Upper lobe of left lung (tissue), 6 donors: ENCODE data around the gene METTL9. TPM values are rescaled to one million over a fixed set of nuclear protein-coding genes. Genes with fewer than 3 reads are reported as not detected.
"Not testable (repeated sequence)": the region's sequence is repeated elsewhere in the genome, so short reads cannot be mapped to it uniquely, and the experiment has no call there.

Source experiments
- ATAC-seq, 2 donors: fragments of 200-7000 bp; cut with Tn5 transposase; one replicate each; pipeline ENCODE4 v1.9.1; 2022; ENCODE audit warnings: mild to moderate bottlenecking in 2 of 2, moderate library complexity in 2 of 2; ENCODE audit not compliant: low FRiP score in 2 of 2
- DNase-seq, 2 donors: peaks; one replicate each; pipeline ENCODE4 v3.0.0-alpha.2; 2019 to 2020
- H3K27ac ChIP-seq, 4 donors: fragments of 200-600 bp; sonication (generic); one replicate each; pipeline ENCODE4 v1.5.1; 2016 to 2019
- H3K27me3 ChIP-seq, 4 donors: fragments of 200-600 bp; sonication (generic); one replicate each; pipeline ENCODE4 v1.5.1; 2017 to 2019
- H3K36me3 ChIP-seq, 4 donors: fragments of 200-600 bp; sonication (generic); one replicate each; pipeline ENCODE4 v1.5.1; 2016 to 2019
- H3K4me1 ChIP-seq, 4 donors: fragments of 200-600 bp; sonication (generic); one replicate each; pipeline ENCODE4 v1.5.1; 2018 to 2019
- H3K4me3 ChIP-seq, 4 donors: fragments of 200-600 bp; sonication (generic); one replicate each; pipeline ENCODE4 v1.5.1; 2017 to 2019; ENCODE audit warnings: mild to moderate bottlenecking in 2 of 4, moderate library complexity in 1 of 4
- H3K9me3 ChIP-seq, 4 donors: fragments of 200-600 bp; sonication (generic); one replicate each; pipeline ENCODE4 v1.5.1; 2018 to 2019
- CTCF ChIP-seq, 6 experiments: fragments of 450-650 bp in 4 of 6; fragments of 200-600 bp in 2 of 6; sonication (generic) in 2 of 6; IDR thresholded peaks; one replicate each; pipeline ENCODE4 v1.5.1; 2016 to 2019; ENCODE audit warnings: antibody characterized with exemption in 6 of 6
- EP300 ChIP-seq, 4 donors: sonication (generic); formaldehyde crosslinking; IDR thresholded peaks; one replicate each; pipeline ENCODE4 v1.5.1; 2017; ENCODE audit warnings: antibody characterized with exemption in 4 of 4, control low read depth in 2 of 4
- POLR2A ChIP-seq, 4 donors: fragments of 450-650 bp; IDR thresholded peaks; one replicate each; pipeline ENCODE4 v1.5.1; 2016 to 2017; ENCODE audit warnings: antibody characterized with exemption in 4 of 4, mild to moderate bottlenecking in 2 of 4
- POLR2AphosphoS5 ChIP-seq, 2 donors: sonication (generic); formaldehyde crosslinking; IDR thresholded peaks; one replicate each; pipeline ENCODE4 v1.5.1; 2017; ENCODE audit warnings: antibody characterized with exemption in 2 of 2
- WGBS, 2 donors: methylation state at CpG; one replicate each; pipeline ENCODE4 v1.1.5; 2017 to 2018; 5-methylcytosine and 5-hydroxymethylcytosine counted together
- total RNA-seq, 6 donors: library from RNA; depleted of rRNA in 4 of 6; stranded (reverse); fragments of >200 nt in 4 of 6; gene quantifications; one replicate each; pipeline versions ENCODE4 v1.1.0 to v1.2.1, GENCODE V29; 2016 to 2021
- donor health status: DM: no; HTN: no; CAD: no; lungs with moderate emphysema.
- donor health status: DM: no; HTN: yes; CAD: no; lungs with severe emphysema.

The METTL9 gene
- total RNA-seq, 6 donors from 2014 or later = 57.1 to 120 (median 93.3) TPM

- ATAC-seq (no peak), DNase-seq (no peak)
- no peak for TF ChIP-seq POLR2A (IDR thresholded peaks at IDR 0.05)
- no peak for TF ChIP-seq CTCF (IDR thresholded peaks at IDR 0.05)
- no peak for TF ChIP-seq POLR2AphosphoS5 (IDR thresholded peaks at IDR 0.05)
- no peak for TF ChIP-seq EP300 (IDR thresholded peaks at IDR 0.05)
- Histone ChIP-seq H3K4me3 (no peak overlapping the region), H3K9me3 (no peaks in the 10 kb centered on the region), H3K27ac (peak overlapping the region in 2 of 4 donors; percentile 8 to 27), H3K36me3 (no peaks in the 10 kb centered on the region), H3K4me1 (peaks cover 21 to 45% (median 24%) of the 10 kb centered on the region in 4 donors), H3K27me3 (no peaks in the 10 kb centered on the region)
- WGBS, 2 donors = 31 to 49% methylated on average over 3 of the region's 3 CpGs
Observed at GRCh38 chr16:21603928-21604327, 4.6 kb downstream of the METTL9 start.

DNA sequence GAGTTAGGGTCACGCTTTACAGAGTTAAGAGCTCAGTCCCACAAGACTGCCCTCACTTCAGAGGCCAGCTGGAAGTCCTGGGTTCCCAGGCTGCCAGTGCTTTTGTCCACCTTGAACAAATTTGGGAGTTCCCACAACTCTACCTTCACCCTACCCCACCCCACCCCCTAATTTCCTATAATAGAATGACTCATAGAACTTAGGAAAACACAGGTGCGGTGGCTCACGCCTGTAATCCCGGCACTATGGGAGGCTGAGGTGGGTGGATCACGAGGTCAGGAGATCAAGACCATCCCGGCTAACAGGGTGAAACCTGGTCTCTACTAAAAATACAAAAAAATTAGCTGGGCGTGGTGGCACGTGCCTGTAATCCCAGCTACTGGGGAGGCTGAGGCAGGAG lies 6.5 kb downstream of the METTL9 start:
- not testable (repeated sequence) for H3K27ac ChIP-seq, H3K9me3 ChIP-seq, ATAC-seq, H3K27me3 ChIP-seq, H3K4me3 ChIP-seq, H3K36me3 ChIP-seq, DNase-seq
- WGBS, 2 donors = 94 to 96% methylated on average over 8 of the region's 8 CpGs
- peaks cover 17 to 57% (median 34%) of the 10 kb centered on the region in 4 donors for H3K4me1 ChIP-seq

GRCh38 chr16:21608639-21609328 lies 9.4 kb downstream of the METTL9 start:
- H3K27me3 ChIP-seq = no peaks in the 10 kb centered on the region
- WGBS, 2 donors = 73 to 80% methylated on average over 3 of the region's 3 CpGs
- H3K4me1 ChIP-seq = peaks cover 21 to 67% (median 45%) of the 10 kb centered on the region in 4 donors
- peak in 1 of 2 donors; percentile 37 for ATAC-seq
- H3K4me3 ChIP-seq = no peak overlapping the region
- DNase-seq = peak in 1 of 2 donors; percentile 38
- H3K27ac ChIP-seq = peak overlapping the region in 1 of 4 donors; percentile 64
- no peaks in the 10 kb centered on the region for H3K36me3 ChIP-seq
- no peaks in the 10 kb centered on the region for H3K9me3 ChIP-seq
- TF ChIP-seq POLR2AphosphoS5 (IDR thresholded peaks at IDR 0.05) = peak in 1 of 2 donors; percentile 62
- TF ChIP-seq CTCF (IDR thresholded peaks at IDR 0.05) = no peak

GRCh38 chr16:21610006-21610544 lies 10.7 kb downstream of the METTL9 start:
- no peak overlapping the region for H3K4me3 ChIP-seq
- no peak overlapping the region for H3K27ac ChIP-seq
- H3K27me3 ChIP-seq = no peaks in the 10 kb centered on the region
- H3K4me1 ChIP-seq = peaks cover 12 to 59% (median 37%) of the 10 kb centered on the region in 4 donors
- WGBS, 2 donors = 83 to 88% methylated on average over 3 of the region's 3 CpGs
- H3K9me3 ChIP-seq = no peaks in the 10 kb centered on the region
- TF ChIP-seq POLR2AphosphoS5 (IDR thresholded peaks at IDR 0.05) (no peak), CTCF (IDR thresholded peaks at IDR 0.05) (no peak), EP300 (IDR thresholded peaks at IDR 0.05) (no peak), POLR2A (IDR thresholded peaks at IDR 0.05) (no peak)
- ATAC-seq (no peak), DNase-seq (no peak)
- no peaks in the 10 kb centered on the region for H3K36me3 ChIP-seq

DNA sequence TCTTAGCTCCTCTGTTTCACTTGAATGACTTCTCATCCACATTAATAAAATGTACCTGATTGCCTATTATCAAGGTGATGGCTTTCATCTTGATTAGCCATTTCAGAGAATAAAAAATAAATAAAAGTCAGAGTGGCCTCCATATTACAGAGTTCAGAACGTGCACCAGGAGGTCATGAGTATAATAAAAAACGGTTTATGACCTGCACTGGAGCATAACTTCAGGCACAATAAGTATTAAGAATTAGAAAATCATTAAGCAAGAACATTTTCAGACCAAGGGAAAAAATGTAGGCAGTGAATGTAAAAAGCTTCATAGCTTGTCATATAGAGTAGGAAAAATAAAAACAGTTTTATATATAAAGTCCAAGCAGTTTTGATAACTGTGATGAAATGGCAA lies 11.4 kb downstream of the METTL9 start:
- H3K4me1 ChIP-seq = peaks cover 12 to 53% (median 36%) of the 10 kb centered on the region in 4 donors
- ATAC-seq (no peak), DNase-seq (no peak)
- no peaks in the 10 kb centered on the region for H3K27me3 ChIP-seq
- H3K27ac ChIP-seq = peak overlapping the region in 1 of 4 donors; percentile 67
- TF ChIP-seq CTCF (IDR thresholded peaks at IDR 0.05) = no peak
- TF ChIP-seq POLR2A (IDR thresholded peaks at IDR 0.05) = no peak
- no peak for TF ChIP-seq EP300 (IDR thresholded peaks at IDR 0.05)
- no peak for TF ChIP-seq POLR2AphosphoS5 (IDR thresholded peaks at IDR 0.05)
- 63 to 73% methylated on average over 2 of the region's 2 CpGs for WGBS, 2 donors
- no peaks in the 10 kb centered on the region for H3K36me3 ChIP-seq
- H3K4me3 ChIP-seq = no peak overlapping the region
- H3K9me3 ChIP-seq = no peaks in the 10 kb centered on the region
